Right cardiac atrium (tissue), 5 donors: Measurements from ENCODE around the gene CALY. TPM values are rescaled to one million over a fixed set of nuclear protein-coding genes. Genes with fewer than 3 reads are reported as not detected.
A peak's percentile ranks its signal among the peaks of the same experiment; 100 is the strongest.

Experiments
- ATAC-seq, 2 donors: fragments of 200-7000 bp; cut with Tn5 transposase; one replicate each; pipeline versions ENCODE4 v1.8.0 to v1.9.1; 2020; ENCODE audit warnings: moderate library complexity in 2 of 2, mild to moderate bottlenecking in 1 of 2
- DNase-seq, 3 donors: peaks; one replicate each; pipeline ENCODE4 v3.0.0-alpha.2; 2020
- H3K27ac ChIP-seq: one replicate; pipeline ENCODE4 v1.5.1; 2013; ENCODE audit warnings: mild to moderate bottlenecking, low read length, control low read depth, moderate library complexity
- H3K27me3 ChIP-seq: one replicate; pipeline ENCODE4 v1.6.1; 2013; ENCODE audit not compliant: control insufficient read depth, insufficient read depth
- H3K4me1 ChIP-seq: one replicate; pipeline ENCODE4 v1.6.1; 2013; ENCODE audit warnings: low read length; ENCODE audit not compliant: control insufficient read depth, insufficient read depth
- H3K4me3 ChIP-seq: one replicate; pipeline ENCODE4 v1.5.1; 2013; ENCODE audit warnings: low read length, control low read depth
- H3K9me3 ChIP-seq: one replicate; pipeline ENCODE4 v1.6.1; 2013; ENCODE audit warnings: low read length; ENCODE audit not compliant: control insufficient read depth
- WGBS: extraction: QIAGEN DNeasy Blood & Tissue Kit; methylation state at CpG from one replicate; pipeline ENCODE4 v1.1.7; 2013; 5-methylcytosine and 5-hydroxymethylcytosine counted together
- intact Hi-C, 4 donors: fragments of 100-400 bp; cut with DNase I; formaldehyde crosslinking; loops; one replicate each; pipeline versions ENCODE4 v1.11.0 to v1.14.0; 2022 to 2023
- polyA plus RNA-seq: library from polyadenylated mRNA; stranded (reverse); fragments of 200-250 nt; gene quantifications from one replicate; pipeline ENCODE4 v1.2.3, GENCODE V29; 2013
- total RNA-seq, 4 donors: library from RNA; stranded (reverse); fragmentation: NEBNext Ultra II Directional; extraction: Animal tissue kit (Norgen Biotek cat#: 25700); gene quantifications; one replicate each; pipeline ENCODE4 v1.2.1, GENCODE V29; 2021
- donor health status: healthy with polysubstance abuse.
- donor health status: DM: no; HTN: yes; CAD: no.
- donor health status: DM: no; HTN: no; CAD: no.
- donor health status: DM: no; HTN: yes; CAD: no; lungs with severe emphysema.
- donor health status: DM: yes; HTN: yes; CAD: no.

The CALY gene
- total and polyA plus RNA-seq, 5 donors, result 0.18 TPM; not detected in 4

- 75% methylated on average over 12 of the region's 12 CpGs for WGBS
- H3K27ac ChIP-seq, result no peak overlapping the region
- ATAC-seq, result no peak
- DNase-seq, result peak in 1 of 3 donors; percentile 55
- H3K4me3 ChIP-seq, result no peak overlapping the region
- no peaks in the 10 kb centered on the region for H3K4me1 ChIP-seq
- intact Hi-C loops, result no loop called here
- no peaks in the 10 kb centered on the region for H3K27me3 ChIP-seq
- no peaks in the 10 kb centered on the region for H3K9me3 ChIP-seq
Measured at GRCh38 chr10:133350283-133350949, 13.7 kb upstream of the CALY start.

- Histone ChIP-seq H3K4me1 (no peaks in the 10 kb centered on the region), H3K9me3 (no peaks in the 10 kb centered on the region), H3K4me3 (no peak overlapping the region), H3K27ac (no peak overlapping the region), H3K27me3 (no peaks in the 10 kb centered on the region)
- ATAC-seq (no peak), DNase-seq (no peak)
- WGBS, result 65% methylated on average over 9 of the region's 9 CpGs
- intact Hi-C loops, result no loop called here
Measured at GRCh38 chr10:133349577-133350011, 12.9 kb upstream of the CALY start.

GRCh38 chr10:133349160-133349568 lies 12.5 kb upstream of the CALY start:
- Histone ChIP-seq H3K9me3 (no peaks in the 10 kb centered on the region), H3K27ac (no peak overlapping the region), H3K4me3 (no peak overlapping the region), H3K4me1 (no peaks in the 10 kb centered on the region), H3K27me3 (no peaks in the 10 kb centered on the region)
- WGBS, result 86% methylated on average over 8 of the region's 8 CpGs
- intact Hi-C loops, result no loop called here
- no peak for DNase-seq
- no peak for ATAC-seq

GRCh38 chr10:133347710-133348517 lies 11.2 kb upstream of the CALY start:
- Histone ChIP-seq H3K9me3 (no peaks in the 10 kb centered on the region), H3K4me3 (no peak overlapping the region), H3K4me1 (no peaks in the 10 kb centered on the region), H3K27ac (no peak overlapping the region), H3K27me3 (no peaks in the 10 kb centered on the region)
- intact Hi-C loops, result no loop called here
- no peak for ATAC-seq
- DNase-seq, result peak in 1 of 3 donors; percentile 42
- 53% methylated on average over 16 of the region's 16 CpGs for WGBS

DNA sequence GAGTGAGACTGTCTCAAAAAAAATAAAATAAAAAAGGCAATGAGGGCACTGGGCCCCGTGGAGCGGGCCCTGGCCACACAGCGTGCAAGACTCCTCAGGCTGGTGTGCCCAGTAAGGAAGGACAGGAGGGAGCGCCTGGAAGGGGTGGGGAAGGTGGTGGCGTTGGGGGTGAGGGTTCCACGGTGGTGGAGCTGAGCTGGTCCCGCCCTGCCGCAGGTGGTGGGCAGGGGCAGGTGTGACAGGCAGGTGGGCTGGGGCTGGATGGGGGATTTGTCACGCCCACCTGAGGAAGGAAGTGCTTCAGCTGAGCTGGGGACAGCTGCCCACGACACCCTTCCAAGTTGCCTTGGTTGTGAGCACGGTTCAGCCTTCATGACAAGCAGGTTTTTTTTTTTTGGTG lies 9.7 kb upstream of the CALY start:
- Histone ChIP-seq H3K4me1 (no peaks in the 10 kb centered on the region), H3K4me3 (no peak overlapping the region), H3K9me3 (no peaks in the 10 kb centered on the region), H3K27ac (no peak overlapping the region), H3K27me3 (no peaks in the 10 kb centered on the region)
- DNase-seq, result peak in 1 of 3 donors; percentile 49
- 55% methylated on average over 11 of the region's 11 CpGs for WGBS
- intact Hi-C loops, result no loop called here
- no peak for ATAC-seq

DNA sequence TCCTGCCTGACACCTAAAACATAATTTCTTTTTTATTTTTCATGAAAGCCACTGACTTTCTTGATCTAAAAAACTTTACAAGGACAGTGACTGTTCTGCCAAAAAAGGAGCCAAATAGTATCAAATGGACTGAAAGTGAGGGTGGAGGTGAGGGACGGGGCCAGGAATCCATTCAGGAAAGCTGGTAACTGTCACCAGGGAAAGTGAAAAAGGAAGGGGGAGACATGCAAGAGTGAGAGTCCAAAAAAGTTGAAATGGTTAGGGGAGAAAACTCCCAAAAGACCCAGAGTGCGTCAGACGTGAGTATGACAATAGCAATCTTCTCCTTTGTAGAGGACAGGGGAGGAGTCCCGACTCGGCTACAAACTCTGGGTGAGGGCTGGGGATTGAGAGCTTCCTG lies 7.5 kb upstream of the CALY start:
- intact Hi-C loops, result no loop called here
- no peak overlapping the region for H3K4me3 ChIP-seq
- H3K27ac ChIP-seq, result no peak overlapping the region
- ATAC-seq, result no peak
- H3K4me1 ChIP-seq, result no peaks in the 10 kb centered on the region
- no peaks in the 10 kb centered on the region for H3K27me3 ChIP-seq
- 66% methylated on average over 5 of the region's 5 CpGs for WGBS
- H3K9me3 ChIP-seq, result no peaks in the 10 kb centered on the region
- DNase-seq, result no peak

GRCh38 chr10:133343558-133343957 lies 6.9 kb upstream of the CALY start:
- intact Hi-C loops, result no loop called here
- Histone ChIP-seq H3K9me3 (no peaks in the 10 kb centered on the region), H3K4me3 (no peak overlapping the region), H3K27me3 (no peaks in the 10 kb centered on the region), H3K4me1 (no peaks in the 10 kb centered on the region), H3K27ac (no peak overlapping the region)
- ATAC-seq, result no peak
- 58% methylated on average over 9 of the region's 9 CpGs for WGBS
- no peak for DNase-seq

DNA sequence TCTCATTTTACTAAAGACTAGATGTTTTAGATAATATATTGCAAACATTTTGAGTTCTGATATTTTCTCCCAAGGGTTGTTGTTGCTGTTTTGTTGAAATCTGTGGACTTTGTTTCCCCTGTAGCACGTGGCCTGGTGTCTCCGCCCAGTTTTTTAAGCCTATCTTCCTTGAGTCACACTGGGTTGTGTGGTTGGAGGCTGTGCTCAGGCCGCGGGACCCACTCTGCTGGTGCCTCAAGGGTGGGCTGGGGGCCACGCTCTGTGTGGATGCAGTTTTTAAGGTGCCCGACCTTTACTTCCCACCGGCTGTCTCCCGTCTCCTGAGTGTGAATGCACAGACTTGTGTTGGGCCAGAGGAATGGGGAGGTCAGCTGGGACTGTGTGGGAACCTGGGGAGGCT lies 6.2 kb upstream of the CALY start:
- WGBS, result 75% methylated on average over 8 of the region's 8 CpGs
- no peaks in the 10 kb centered on the region for H3K4me1 ChIP-seq
- no peaks in the 10 kb centered on the region for H3K9me3 ChIP-seq
- intact Hi-C loops, result no loop called here
- H3K27ac ChIP-seq, result no peak overlapping the region
- no peaks in the 10 kb centered on the region for H3K27me3 ChIP-seq
- no peak for ATAC-seq
- DNase-seq, result peak in 1 of 3 donors; percentile 21
- H3K4me3 ChIP-seq, result no peak overlapping the region

DNA sequence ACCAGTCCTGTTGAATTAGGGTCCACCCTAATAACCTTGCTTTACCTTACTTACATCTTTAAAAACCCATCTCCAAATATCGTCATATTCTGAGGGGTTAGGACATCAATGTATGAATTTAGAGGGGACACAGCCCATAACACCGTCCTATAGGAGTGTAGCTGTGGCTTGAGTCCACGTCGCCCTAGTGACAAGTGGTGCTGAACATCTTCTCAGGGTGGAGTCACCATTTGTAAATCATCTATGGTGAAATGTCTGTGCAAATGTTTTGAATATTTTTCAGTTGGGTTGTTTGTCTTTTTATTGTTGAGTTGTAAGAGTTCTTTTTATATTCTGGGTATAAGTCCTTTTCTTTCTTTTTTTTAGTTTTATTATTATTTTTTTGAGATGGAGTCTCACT lies 5.3 kb upstream of the CALY start:
- ATAC-seq, result no peak
- 90% methylated on average over 4 of the region's 4 CpGs for WGBS
- H3K4me3 ChIP-seq, result no peak overlapping the region
- DNase-seq, result no peak
- H3K27ac ChIP-seq, result no peak overlapping the region
- H3K27me3 ChIP-seq, result no peaks in the 10 kb centered on the region
- no peaks in the 10 kb centered on the region for H3K4me1 ChIP-seq
- H3K9me3 ChIP-seq, result no peaks in the 10 kb centered on the region
- intact Hi-C loops, result no loop called here

- DNase-seq (peak in 2 of 3 donors; percentile 18 to 50), ATAC-seq (peak in 1 of 2 donors; percentile 13)
- Histone ChIP-seq H3K27ac (no peak overlapping the region), H3K9me3 (no peaks in the 10 kb centered on the region), H3K27me3 (no peaks in the 10 kb centered on the region), H3K4me1 (no peaks in the 10 kb centered on the region), H3K4me3 (no peak overlapping the region)
- intact Hi-C loops, result no loop called here
- WGBS, result 92% methylated on average over 13 of the region's 13 CpGs
Measured at GRCh38 chr10:133339708-133340380, 3.1 kb upstream of the CALY start.
